HepG2 (cell line): ENCODE measurements around the gene SREBF1. TPM values are rescaled to one million over a fixed set of nuclear protein-coding genes. Genes with fewer than 3 reads are reported as not detected.

Experiments
- ATAC-seq: fragments of 200-7000 bp; cut with Tn5 transposase; 3 replicates; pipeline ENCODE4 v1.9.1; 2020; ENCODE audit warnings: mild to moderate bottlenecking, moderate library complexity
- BruUV-seq: library from RNA; stranded (reverse); fragments of 400-500 nt; replicated peaks from 2 replicates; lab custom pipeline; 2021; lab: Mats Ljungman, UMichigan
- CTCF ChIA-PET: fragments of 300-600 bp; formaldehyde crosslinking; extraction: SDS; loops from one replicate; lab custom pipeline; 2021; ENCODE audit warnings: low total read pairs, inconsistent platforms, low intra/inter-chr PET ratio; lab: Yijun Ruan, JAX
- POLR2A ChIA-PET: fragments of 350-600 bp; sonication (Branson Sonifier 250); formaldehyde crosslinking; loops from one replicate; lab custom pipeline; 2020; ENCODE audit warnings: antibody characterized with exemption, inconsistent platforms; lab: Yijun Ruan, JAX
- DNase-seq: peaks from one replicate; pipeline ENCODE4 v3.0.0-alpha.2; 2015; ENCODE audit warnings: low spot score
- FAIRE-seq: peaks from 3 replicates; lab custom pipeline; 2011; peaks lifted over from hg19 to GRCh38; lab: Jason Lieb, UNC
- H2AFZ ChIP-seq: one replicate; pipeline ENCODE4 v1.6.1; 2011; ENCODE audit warnings: low read length, inconsistent platforms
- H3K27ac ChIP-seq: fragments of 300-600 bp; 3 replicates; pipeline ENCODE4 v1.8.0; 2011; ENCODE audit warnings: mixed run types, mild to moderate bottlenecking, mixed read lengths, low read length, inconsistent platforms; ENCODE audit not compliant: insufficient read depth; ENCODE audit errors: extremely low read length
- H3K27me3 ChIP-seq, 2 experiments: fragments of 200-600 bp in 1 of 2; 2 replicates in 1 of 2; 3 replicates in 1 of 2; pipeline versions ENCODE4 v1.6.0 to v1.8.0; 2011; ENCODE audit warnings: low read length in 2 of 2, mild to moderate bottlenecking in 2 of 2, moderate library complexity in 2 of 2, inconsistent platforms in 1 of 2; ENCODE audit not compliant: insufficient read depth in 2 of 2, control insufficient read depth in 1 of 2
- H3K36me3 ChIP-seq, 2 experiments: fragments of 200-600 bp in 1 of 2; replicated peaks in 1 of 2; 2 replicates in 1 of 2; 3 replicates in 1 of 2; pipeline versions ENCODE4 v1.5.1 to v1.8.0; 2011; ENCODE audit warnings: low read length in 2 of 2, inconsistent platforms in 1 of 2; ENCODE audit not compliant: insufficient read depth in 2 of 2, control insufficient read depth in 1 of 2
- H3K4me1 ChIP-seq: 2 replicates; pipeline ENCODE4 v1.5.1; 2012; ENCODE audit warnings: low read length, inconsistent platforms; ENCODE audit not compliant: insufficient read depth
- H3K4me2 ChIP-seq: 2 replicates; pipeline ENCODE4 v1.6.0; 2011; ENCODE audit warnings: low read depth, low read length, inconsistent platforms
- H3K4me3 ChIP-seq, 3 experiments: fragments of 200-600 bp in 1 of 3; sonication (generic), shearing (Covaris generic) in 1 of 3; replicated peaks in 1 of 3; 2 replicates each; pipeline ENCODE4 v1.5.1; 2011 to 2016; ENCODE audit warnings: low read length in 3 of 3, inconsistent platforms in 2 of 3, low read depth in 2 of 3, mild to moderate bottlenecking in 2 of 3, control low read depth in 1 of 3, mixed read lengths in 1 of 3; ENCODE audit not compliant: insufficient read depth in 1 of 3
- H3K79me2 ChIP-seq: one replicate; pipeline ENCODE4 v1.6.1; 2011; ENCODE audit warnings: low read length, inconsistent platforms; ENCODE audit not compliant: insufficient read depth
- H3K9ac ChIP-seq: 2 replicates; pipeline ENCODE4 v1.6.0; 2011; ENCODE audit warnings: mild to moderate bottlenecking, low read depth, low read length, inconsistent platforms; ENCODE audit not compliant: insufficient read depth
- H3K9me3 ChIP-seq: 2 replicates; pipeline ENCODE4 v1.5.1; 2012; ENCODE audit warnings: mild to moderate bottlenecking, low read length
- H4K20me1 ChIP-seq: 2 replicates; pipeline ENCODE4 v1.6.0; 2011; ENCODE audit warnings: inconsistent platforms, mild to moderate bottlenecking, low read length, moderate library complexity; ENCODE audit not compliant: insufficient read depth
- CHD2 ChIP-seq: IDR thresholded peaks from 2 replicates; pipeline ENCODE4 v1.6.1; 2011; ENCODE audit warnings: low read depth, low read length, improper control_type of control experiment
- ISX ChIP-seq: sonication (generic); formaldehyde crosslinking; conservative IDR thresholded peaks from 2 replicates; pipeline ENCODE4 v1.5.0; 2020; ENCODE audit warnings: missing genetic modification reagents
- PPARG ChIP-seq: conservative IDR thresholded peaks from 2 replicates; pipeline ENCODE4 v1.6.1; 2016; ENCODE audit warnings: missing biosample characterization, missing genetic modification reagents
- SRSF1 ChIP-seq: fragments of 200-400 bp; formaldehyde crosslinking; optimal IDR thresholded peaks from 2 replicates; pipeline ENCODE3; 2017; ENCODE audit warnings: mild to moderate bottlenecking, low read depth, low read length, moderate library complexity
- SSRP1 ChIP-seq: IDR thresholded peaks from 2 replicates; pipeline ENCODE4 v1.6.1; 2016; ENCODE audit warnings: control low read depth
- ZBTB21 ChIP-seq: sonication (generic); formaldehyde crosslinking; IDR thresholded peaks from 2 replicates; pipeline ENCODE4 v1.4.0; 2020; ENCODE audit warnings: missing genetic modification reagents
- ZNF619 ChIP-seq: sonication (generic); formaldehyde crosslinking; IDR thresholded peaks from 2 replicates; pipeline ENCODE4 v1.4.0; 2020; ENCODE audit warnings: mild to moderate bottlenecking, missing genetic modification reagents
- ZNF883 ChIP-seq: sonication (generic); formaldehyde crosslinking; IDR thresholded peaks from 2 replicates; pipeline ENCODE4 v1.5.1; 2020; ENCODE audit warnings: mild to moderate bottlenecking, missing genetic modification reagents; ENCODE audit errors: not compliant biosample characterization
- ZSCAN30 ChIP-seq: sonication (generic); formaldehyde crosslinking; IDR thresholded peaks from 2 replicates; pipeline ENCODE4 v1.5.0; 2020; ENCODE audit warnings: mild to moderate bottlenecking, missing genetic modification reagents
- WGBS: methylation state at CpG from one replicate; pipeline ENCODE4 v1.1.6; 2017; ENCODE audit warnings: low lambda C conversion rate; 5-methylcytosine and 5-hydroxymethylcytosine counted together
- in situ Hi-C: cut with HindIII; loops from 2 replicates; pipeline ENCODE4 v1.10.0; 2017; ENCODE audit warnings: low pct_unique_long_range_greater_than_20kb; ENCODE audit not compliant: extremely low pct_ligation_motif_present
- intact Hi-C: fragments of 100-400 bp; cut with micrococcal nuclease; formaldehyde crosslinking; loops from one replicate; pipeline ENCODE4 v1.10.0; 2022; ENCODE audit not compliant: unreplicated experiment
- polyA plus RNA-seq, 8 experiments: library from polyadenylated mRNA; depleted of rRNA in 3 of 8; stranded (reverse) in 7 of 8; unstranded in 1 of 8; fragments of >200 nt; fragmentation: Illumina TruSeq in 4 of 8; extraction: Trizol in 4 of 8; gene quantifications; 2 replicates each; pipeline versions ENCODE4 v1.2.1 to v1.2.3, GENCODE V29; 2011 to 2016; ENCODE audit warnings: low read depth in 4 of 8, missing spikeins in 1 of 8, mixed read lengths in 1 of 8; ENCODE audit not compliant: insufficient read depth in 1 of 8
- total RNA-seq, 5 experiments: library from RNA; depleted of rRNA; stranded (reverse); fragments of >200 nt; fragmentation: Illumina TruSeq; extraction: Trizol; gene quantifications; 2 replicates each; pipeline ENCODE4 v1.2.3, GENCODE V29; 2016; ENCODE audit warnings: low read depth in 1 of 5
- TF ChIP-seq, protein P1 (sequence below): sonication (generic); formaldehyde crosslinking; conservative IDR thresholded peaks from 2 replicates; pipeline ENCODE4 v1.4.0; 2020; ENCODE audit warnings: missing genetic modification reagents

The SREBF1 gene
- total and polyA plus RNA-seq, 2 of the 13 experiments (the other 11 are each of a cell fraction or from before 2014, with no cell fraction given) = 34.3 to 38.0 TPM

DNA sequence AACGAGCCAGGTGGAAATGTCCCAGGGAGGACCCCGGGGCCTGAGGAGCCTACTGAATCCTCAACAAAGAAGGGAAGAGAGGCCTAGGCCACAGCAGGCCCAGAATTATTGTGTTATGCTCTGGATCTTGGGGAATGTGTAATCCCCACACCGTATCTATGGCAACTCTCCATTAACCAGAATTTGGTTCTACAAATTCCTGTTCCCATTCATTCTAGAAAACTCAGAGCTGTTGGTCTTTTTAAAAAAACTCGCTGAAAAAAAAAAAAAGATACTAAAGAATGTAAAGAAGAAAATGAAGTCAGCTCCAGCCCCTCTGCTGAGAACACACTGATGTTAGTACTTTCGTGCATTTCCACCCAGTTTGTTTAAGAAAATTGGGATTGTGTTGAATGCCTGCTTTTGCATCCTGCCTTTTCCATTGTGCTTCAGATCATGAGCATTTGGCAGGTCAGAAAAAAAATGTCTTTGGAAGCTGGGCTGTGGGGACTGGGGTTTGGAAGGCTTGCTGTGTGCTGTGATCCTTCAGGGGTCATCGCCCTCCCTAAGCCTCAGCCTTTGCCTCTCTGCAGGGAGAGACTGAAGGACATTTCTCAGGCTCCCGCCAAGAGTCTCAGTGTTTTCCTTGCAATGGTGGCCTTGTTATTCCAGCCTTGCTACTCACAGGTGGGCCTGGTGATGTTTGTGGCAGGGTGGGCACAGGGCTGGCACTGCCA lies 69.5 kb downstream of the SREBF1 start (continued):
- TF ChIP-seq SRSF1 = no peak

DNA sequence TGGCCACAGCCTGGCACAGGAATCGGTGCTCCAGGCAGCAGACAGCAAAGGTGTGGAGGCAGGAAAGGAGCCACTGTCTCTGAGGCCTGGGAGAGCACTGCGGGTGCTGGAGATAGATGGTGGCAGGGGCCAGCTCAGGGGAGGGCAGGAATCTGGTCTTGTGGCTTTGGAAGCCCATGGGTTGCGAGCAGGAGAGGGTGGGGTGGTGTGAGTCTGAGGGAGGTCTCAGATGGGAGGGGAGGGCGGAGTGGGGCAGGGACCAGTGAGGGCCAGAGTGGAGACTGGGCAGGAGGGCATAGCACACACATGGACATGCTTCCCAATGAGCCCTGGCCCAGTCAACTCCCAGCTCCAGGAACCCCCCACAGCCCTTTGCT lies 70.1 kb downstream of the SREBF1 start:
- no peak overlapping the region for H2AFZ ChIP-seq
- ATAC-seq = no peak
- intact Hi-C loops = no loop called here
- no peak for FAIRE-seq
- no peak overlapping the region for H3K4me2 ChIP-seq
- H3K4me3 ChIP-seq = no peak overlapping the region
- ChIA-PET POLR2A (no interaction called here), CTCF (no interaction called here)
- in situ Hi-C loops = no loop called here
- 93% methylated on average over 4 of the region's 4 CpGs for WGBS
- H3K9me3 ChIP-seq = no peaks in the 10 kb centered on the region
- no peak for DNase-seq
- BruUV-seq = no TSS peak
- TF ChIP-seq ZSCAN30 (CRISPR knock-in tag) = no peak
- TF ChIP-seq CHD2 = no peak
- no peak for TF ChIP-seq ZNF883
- no peak for TF ChIP-seq PPARG (CRISPR knock-in tag)
- TF ChIP-seq ZNF619 (CRISPR knock-in tag) = no peak
- no peak for TF ChIP-seq ISX
- TF ChIP-seq, protein P1, sequence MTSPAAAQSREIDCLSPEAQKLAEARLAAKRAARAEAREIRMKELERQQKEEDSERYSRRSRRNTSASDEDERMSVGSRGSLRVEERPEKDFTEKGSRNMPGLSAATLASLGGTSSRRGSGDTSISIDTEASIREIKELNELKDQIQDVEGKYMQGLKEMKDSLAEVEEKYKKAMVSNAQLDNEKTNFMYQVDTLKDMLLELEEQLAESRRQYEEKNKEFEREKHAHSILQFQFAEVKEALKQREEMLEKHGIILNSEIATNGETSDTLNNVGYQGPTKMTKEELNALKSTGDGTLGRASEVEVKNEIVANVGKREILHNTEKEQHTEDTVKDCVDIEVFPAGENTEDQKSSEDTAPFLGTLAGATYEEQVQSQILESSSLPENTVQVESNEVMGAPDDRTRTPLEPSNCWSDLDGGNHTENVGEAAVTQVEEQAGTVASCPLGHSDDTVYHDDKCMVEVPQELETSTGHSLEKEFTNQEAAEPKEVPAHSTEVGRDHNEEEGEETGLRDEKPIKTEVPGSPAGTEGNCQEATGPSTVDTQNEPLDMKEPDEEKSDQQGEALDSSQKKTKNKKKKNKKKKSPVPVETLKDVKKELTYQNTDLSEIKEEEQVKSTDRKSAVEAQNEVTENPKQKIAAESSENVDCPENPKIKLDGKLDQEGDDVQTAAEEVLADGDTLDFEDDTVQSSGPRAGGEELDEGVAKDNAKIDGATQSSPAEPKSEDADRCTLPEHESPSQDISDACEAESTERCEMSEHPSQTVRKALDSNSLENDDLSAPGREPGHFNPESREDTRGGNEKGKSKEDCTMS (CRISPR knock-in tag) = no peak
- no peak for TF ChIP-seq ZBTB21 (CRISPR knock-in tag)
- no peak for TF ChIP-seq SSRP1 (CRISPR knock-in tag)
- TF ChIP-seq, all 625 proteins: peak for 0
- peaks cover 21% of the 10 kb centered on the region for H3K4me1 ChIP-seq
- no peak overlapping the region for H3K27ac ChIP-seq
- no peaks in the 10 kb centered on the region for H3K79me2 ChIP-seq
- peaks cover 0 to 11% of the 10 kb centered on the region in 2 experiments; a peak in 3 of 5 replicates for H3K36me3 ChIP-seq
- no peaks in the 10 kb centered on the region for H3K27me3 ChIP-seq
- H4K20me1 ChIP-seq = peaks cover 11% of the 10 kb centered on the region; the same call in 1 of the 2 replicates
- no peak overlapping the region for H3K9ac ChIP-seq
